Fibroblast of skin of left biceps (primary cell): ENCODE results near the gene CHIT1.
A peak's percentile ranks its signal among the peaks of the same experiment; 100 is the strongest.

Experiments
- DNase-seq, 2 experiments: peaks; one replicate each; pipeline ENCODE4 v3.0.0-alpha.2; 2013; ENCODE audit warnings: low read depth in 2 of 2

CHIT1 gene

DNA sequence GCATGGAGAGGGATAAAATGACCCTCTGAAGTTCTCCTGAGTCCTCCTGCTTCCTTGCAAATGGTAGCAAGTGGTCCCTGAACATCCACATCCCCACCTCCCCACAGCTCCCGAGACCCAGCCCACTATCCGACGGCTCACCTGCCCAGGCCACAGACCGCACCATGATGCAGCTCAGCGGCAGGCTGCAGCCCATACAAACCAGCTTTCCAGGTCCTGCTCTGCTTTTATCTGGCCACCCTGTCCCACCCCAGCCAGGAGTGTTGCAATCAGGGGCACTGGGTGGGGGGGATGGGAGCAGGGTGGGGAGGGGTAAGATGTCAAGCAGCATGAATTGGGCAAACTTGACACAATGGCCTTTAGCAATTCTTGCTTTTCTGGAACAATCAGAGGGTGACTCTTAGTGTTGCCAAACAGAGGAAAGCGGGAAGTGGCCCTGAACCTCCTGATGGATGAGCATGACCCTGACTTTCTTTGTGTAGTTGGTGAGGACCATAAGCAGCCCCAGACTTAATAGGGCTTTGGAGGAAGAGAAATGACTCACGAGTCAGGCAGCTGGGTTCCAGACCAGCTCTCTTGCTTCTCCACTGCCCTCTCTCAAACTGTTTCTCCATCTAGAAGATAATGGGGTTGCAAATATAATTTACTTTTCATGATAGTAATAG is at the start of gene CHIT1:
TSS of gene CHIT1 (minus strand) at position 203 of the 665 bp plus-strand sequence. CDS start at position 166, 37 bp downstream.
- DNase-seq, result no peak

DNA sequence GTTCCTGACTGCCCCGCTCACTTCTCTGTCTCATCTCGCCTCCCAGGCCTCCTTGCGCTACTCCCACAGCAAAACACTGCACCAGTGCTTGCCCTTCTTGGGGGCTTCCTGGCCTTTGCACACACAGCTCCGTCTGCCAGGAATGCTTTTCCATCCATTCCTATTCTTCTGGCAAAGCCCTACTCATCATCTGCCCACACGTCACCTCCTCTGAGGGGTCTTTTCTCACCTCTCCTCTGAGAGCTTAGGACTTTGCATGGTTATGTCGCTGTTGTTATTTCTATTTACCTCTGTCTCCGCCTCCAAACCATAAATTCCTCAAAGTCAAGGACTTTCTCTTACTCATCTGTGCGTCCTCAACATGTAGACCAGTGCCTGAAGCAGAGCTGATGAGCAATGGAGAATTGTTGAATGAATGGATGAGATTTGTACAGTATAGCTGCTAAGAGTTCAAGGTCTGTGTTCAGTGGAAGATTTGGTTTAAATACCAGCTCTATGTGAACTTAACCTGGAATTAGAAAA is 49.5 kb upstream of the CHIT1 start:
- no peak for DNase-seq

DNA sequence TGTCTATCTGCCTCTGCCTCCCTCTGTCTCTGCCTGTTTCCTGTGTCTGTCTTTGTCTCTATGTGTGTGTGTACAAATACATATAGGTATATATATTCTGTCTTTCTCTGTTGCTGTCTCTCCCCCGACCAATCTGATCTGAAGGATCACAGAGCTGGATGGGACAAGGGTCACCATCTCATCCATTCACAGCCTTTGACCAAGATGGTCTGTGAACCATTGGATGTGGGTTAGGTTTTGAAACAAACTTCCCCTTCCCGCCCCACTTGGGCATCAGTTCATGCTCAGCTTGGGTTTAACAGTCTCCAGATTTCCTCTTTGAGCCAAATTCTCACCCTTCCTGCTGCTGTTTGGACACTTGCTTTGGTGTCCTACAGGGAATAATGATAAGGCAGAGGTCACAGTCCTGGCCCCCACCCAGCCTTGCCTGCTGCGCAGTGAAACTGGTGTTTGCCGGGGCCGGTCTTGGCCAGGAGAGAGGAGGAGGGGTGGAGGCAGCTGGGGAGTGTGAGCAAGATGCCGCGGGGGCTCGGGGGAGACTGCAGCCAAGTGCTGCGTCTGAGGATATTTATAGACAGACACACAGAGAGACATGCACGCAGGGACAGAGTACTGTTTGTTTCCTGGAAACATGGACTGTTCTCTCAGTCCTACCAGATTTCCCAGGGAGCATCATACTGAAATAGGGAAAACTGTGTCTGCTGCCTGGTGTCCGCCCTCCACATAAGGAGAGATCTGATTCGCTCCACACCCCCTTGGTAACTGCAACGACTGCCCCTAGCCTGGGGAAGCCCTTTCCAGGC is 48.8 kb upstream of the CHIT1 start:
- DNase-seq, result peak in 1 of 2 experiments; percentile 41

DNA sequence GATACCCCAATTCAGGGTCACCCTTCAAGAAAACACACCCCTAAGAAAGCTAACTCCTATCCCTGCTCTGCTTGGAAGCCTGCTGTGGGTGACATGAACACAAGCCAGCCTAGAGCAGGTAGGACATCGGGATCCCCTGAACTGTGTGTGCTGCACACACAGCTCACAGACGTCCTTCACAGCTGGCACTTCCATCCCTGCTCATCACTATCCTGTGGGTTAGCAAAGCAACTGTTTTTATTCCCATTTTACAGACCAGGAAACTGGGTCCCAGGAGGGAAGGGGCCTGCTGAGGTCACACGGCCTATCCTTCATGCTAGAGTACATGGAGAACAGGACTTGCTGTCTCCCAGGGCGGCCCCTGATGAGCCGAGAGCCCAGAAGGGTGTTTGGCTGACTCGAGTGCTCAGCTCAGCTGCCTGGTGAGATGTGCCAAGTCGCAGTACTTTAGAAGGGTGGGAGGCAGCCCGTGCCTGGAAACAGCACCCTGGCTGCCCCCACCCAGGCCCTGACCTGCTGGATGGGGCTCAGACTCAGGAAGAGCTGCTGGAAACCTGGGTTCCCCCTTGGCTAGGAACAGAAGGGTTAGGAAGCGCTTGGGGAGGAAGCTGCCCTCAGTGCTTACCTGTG is 47.6 kb upstream of the CHIT1 start:
- no peak for DNase-seq

- no peak for DNase-seq
Observed at GRCh38 chr1:203276408-203276807, 46.9 kb upstream of the CHIT1 start.

- DNase-seq, result no peak
Observed at GRCh38 chr1:203275656-203276272, 46.3 kb upstream of the CHIT1 start.

DNA sequence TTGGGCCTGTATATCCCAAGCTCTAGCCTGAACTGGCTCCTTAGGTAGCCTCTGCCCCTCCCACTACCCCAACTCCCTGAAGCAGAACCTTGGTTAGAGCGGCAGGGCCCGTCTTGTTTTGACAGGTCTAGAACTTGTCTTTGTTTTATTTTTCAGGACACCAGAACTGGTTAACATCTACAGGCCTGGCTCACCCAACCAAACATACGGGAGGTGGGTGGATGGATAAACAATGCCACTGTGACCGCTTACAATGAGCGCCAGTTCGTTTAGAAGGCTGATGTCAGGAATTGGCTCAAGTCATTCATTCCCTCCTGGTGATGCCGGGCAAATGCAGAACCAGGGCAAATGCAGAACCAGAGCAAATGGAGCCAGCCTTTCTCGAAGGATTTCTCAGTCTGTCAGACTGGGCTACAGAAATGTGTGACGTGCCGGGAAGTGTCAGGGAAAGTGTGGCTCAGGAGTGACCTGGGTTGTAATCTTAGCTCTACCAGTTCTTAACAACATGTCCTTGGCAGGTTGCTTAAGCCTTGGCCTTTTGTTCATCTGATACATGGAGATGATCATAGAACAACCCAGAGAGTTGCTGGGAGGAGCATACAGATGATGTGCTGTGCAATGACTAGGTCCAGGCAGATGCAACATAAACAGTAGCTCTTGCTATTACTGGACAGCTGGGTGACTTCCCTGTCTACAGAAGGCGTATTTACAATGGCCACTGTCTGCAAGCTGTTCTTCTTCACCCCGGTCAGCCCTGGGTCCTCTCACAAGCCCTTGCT is 45.3 kb upstream of the CHIT1 start:
- DNase-seq, result no peak

GRCh38 chr1:203273869-203274602 is 44.6 kb upstream of the CHIT1 start:
- no peak for DNase-seq

GRCh38 chr1:203273206-203273868 is 43.9 kb upstream of the CHIT1 start:
- peak in 1 of 2 experiments; percentile 33 for DNase-seq

GRCh38 chr1:203272633-203273205 is 43.2 kb upstream of the CHIT1 start:
- DNase-seq, result no peak

DNA sequence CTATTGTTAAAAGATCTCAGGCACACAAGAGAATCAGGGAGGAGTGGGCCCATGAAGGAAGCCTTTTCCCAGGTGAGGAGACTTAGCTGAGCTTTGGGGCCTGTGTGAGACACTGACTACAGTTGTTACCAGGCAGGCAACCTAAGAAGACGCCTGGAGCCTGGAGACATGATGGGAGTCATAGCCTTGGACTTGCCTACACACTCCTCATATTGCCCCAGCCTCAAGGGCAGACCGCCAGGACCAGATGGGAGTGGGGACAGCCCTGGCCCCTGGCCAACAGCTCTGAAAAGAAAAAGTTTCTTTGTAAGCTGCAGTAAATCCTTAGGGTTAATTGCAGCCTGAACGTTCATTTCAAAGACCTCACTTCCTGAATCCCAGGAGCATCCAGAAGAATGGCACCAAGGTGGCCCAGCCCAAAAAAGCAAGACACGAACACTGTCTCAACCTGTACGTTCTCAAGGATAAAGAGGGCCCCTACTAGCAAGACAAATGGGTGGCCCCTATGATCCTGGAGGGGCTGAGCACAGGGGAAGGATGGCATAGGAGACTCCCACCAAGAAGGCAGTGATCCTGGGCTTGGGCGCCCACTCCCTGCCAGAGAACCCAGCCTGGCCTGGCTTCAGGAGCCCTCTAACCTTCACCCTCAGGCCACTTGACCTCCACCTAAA is 42.6 kb upstream of the CHIT1 start:
- DNase-seq, result no peak

GRCh38 chr1:203271018-203271743 is 41.7 kb upstream of the CHIT1 start:
- peak in 1 of 2 experiments; percentile 31 for DNase-seq

- no peak for DNase-seq
Observed at GRCh38 chr1:203270448-203270847, 41.0 kb upstream of the CHIT1 start.

DNA sequence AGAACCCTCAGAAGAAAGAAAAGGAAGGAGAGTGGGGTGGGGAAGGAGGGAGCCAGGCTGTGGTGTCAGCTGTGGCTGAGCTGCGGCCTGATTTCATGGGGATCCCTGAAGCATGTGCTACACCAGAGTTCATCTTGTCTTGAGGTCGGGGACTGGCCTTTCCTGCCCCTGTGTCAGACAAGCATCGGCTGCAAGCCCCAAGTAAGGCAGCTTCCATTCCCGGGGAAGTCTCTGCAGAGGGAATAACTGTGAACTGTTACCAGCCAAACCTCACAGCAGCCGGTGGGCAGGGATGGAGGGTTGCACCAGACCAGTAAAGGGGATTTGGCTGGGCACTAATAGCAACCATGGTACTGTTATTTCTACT is 40.2 kb upstream of the CHIT1 start:
- no peak for DNase-seq

DNA sequence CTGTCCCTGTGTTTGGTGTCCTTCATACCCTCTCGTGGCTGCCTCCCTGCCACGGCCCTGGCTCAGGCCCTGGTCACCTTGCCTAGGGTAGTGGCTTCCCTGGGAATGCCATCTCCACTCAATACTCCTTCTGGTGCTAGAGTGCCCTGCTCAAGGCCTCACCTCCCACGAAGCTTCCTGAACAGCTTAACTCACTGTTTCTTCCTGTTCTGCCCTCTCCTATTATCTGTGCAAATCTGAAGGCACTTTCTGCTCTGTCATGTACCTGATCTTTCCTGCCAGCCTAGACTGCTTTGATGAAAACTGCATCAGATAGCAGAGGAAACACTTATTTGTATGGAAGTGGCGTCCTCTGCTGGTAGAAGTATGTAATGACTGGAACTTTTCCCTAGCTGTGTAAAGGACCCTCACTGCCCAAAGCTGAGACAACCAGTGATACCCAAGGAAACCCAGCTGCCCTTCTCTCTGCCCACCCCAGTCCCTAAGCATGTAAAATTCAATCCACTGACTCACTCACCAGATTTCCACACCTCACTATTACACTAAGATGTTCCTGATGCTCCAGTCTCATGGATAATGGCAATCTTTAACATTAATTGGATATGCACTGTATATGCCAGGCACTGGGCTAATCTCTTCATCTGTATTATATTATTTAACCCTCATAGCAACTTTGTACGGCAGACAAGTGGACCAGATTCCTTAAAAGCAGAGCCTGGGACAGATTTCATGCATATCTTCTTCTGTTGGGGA is 39.6 kb upstream of the CHIT1 start:
- DNase-seq, result peak in 1 of 2 experiments; percentile 32

- no peak for DNase-seq
Observed at GRCh38 chr1:203267912-203268311, 38.4 kb upstream of the CHIT1 start.

- DNase-seq, result peak; percentile 54 to 61
Observed at GRCh38 chr1:203267347-203267846, 37.9 kb upstream of the CHIT1 start.
